Spleen (tissue), 11 donors: ENCODE measurements around the gene TPK1. TPM values are rescaled to one million over a fixed set of nuclear protein-coding genes. Genes with fewer than 3 reads are reported as not detected.

Source experiments
- DNase-seq: peaks from one replicate; pipeline ENCODE4 v3.0.0-alpha.2; 2020
- H3K27ac ChIP-seq, 8 donors: fragments of 200-600 bp; sonication (generic) in 7 of 8; 1 replicate in 4 of 8; 2 replicates in 4 of 8; pipeline versions ENCODE4 v1.5.0 to v1.8.0; 2016 to 2021; ENCODE audit warnings: inconsistent platforms in 4 of 8, mild to moderate bottlenecking in 4 of 8, moderate library complexity in 1 of 8
- H3K27me3 ChIP-seq, 7 donors: fragments of 200-600 bp; sonication (generic) in 6 of 7; replicated peaks in 1 of 7; 1 replicate in 4 of 7; 2 replicates in 3 of 7; pipeline versions ENCODE4 v1.5.0 to v1.8.0; 2016 to 2021; ENCODE audit warnings: inconsistent platforms in 3 of 7, mild to moderate bottlenecking in 1 of 7
- H3K36me3 ChIP-seq, 6 donors: fragments of 200-600 bp; sonication (generic) in 5 of 6; 1 replicate in 4 of 6; 2 replicates in 2 of 6; pipeline versions ENCODE4 v1.5.0 to v1.8.0; 2016 to 2021; ENCODE audit warnings: inconsistent platforms in 2 of 6
- H3K4me1 ChIP-seq, 6 donors: fragments of 200-600 bp; sonication (generic) in 5 of 6; 1 replicate in 3 of 6; 2 replicates in 3 of 6; pipeline versions ENCODE4 v1.5.0 to v1.8.0; 2016 to 2021; ENCODE audit warnings: inconsistent platforms in 3 of 6
- H3K4me3 ChIP-seq, 8 donors: fragments of 200-600 bp; sonication (generic) in 7 of 8; 1 replicate in 4 of 8; 2 replicates in 4 of 8; pipeline versions ENCODE4 v1.5.0 to v1.8.0; 2016 to 2021; ENCODE audit warnings: inconsistent platforms in 4 of 8, mild to moderate bottlenecking in 4 of 8, moderate library complexity in 2 of 8
- H3K9me3 ChIP-seq, 8 donors: fragments of 200-600 bp; sonication (generic) in 7 of 8; 1 replicate in 4 of 8; 2 replicates in 4 of 8; pipeline versions ENCODE4 v1.5.0 to v1.8.0; 2016 to 2021; ENCODE audit warnings: inconsistent platforms in 4 of 8
- POLR2A ChIP-seq, 3 donors: fragments of 450-650 bp; IDR thresholded peaks; one replicate each; pipeline ENCODE4 v1.5.1; 2017; ENCODE audit warnings: antibody characterized with exemption in 3 of 3, mild to moderate bottlenecking in 1 of 3
- POLR2AphosphoS5 ChIP-seq, 3 donors: sonication (generic); formaldehyde crosslinking; IDR thresholded peaks; one replicate each; pipeline ENCODE4 v1.5.1; 2017; ENCODE audit warnings: antibody characterized with exemption in 3 of 3
- WGBS, 5 donors: extraction: QIAGEN DNeasy Blood & Tissue Kit in 3 of 5; methylation state at CpG; one replicate each; pipeline versions ENCODE4 v1.1.5 to v1.1.7; 2013 to 2018; 5-methylcytosine and 5-hydroxymethylcytosine counted together
- intact Hi-C: fragments of 100-400 bp; cut with DNase I; formaldehyde crosslinking; loops from one replicate; pipeline ENCODE4 v1.15.0; 2023; ENCODE audit warnings: low total_unique reads
- polyA plus RNA-seq, 3 donors: library from polyadenylated mRNA; stranded (reverse); fragments of 200-250 nt; gene quantifications; one replicate each; pipeline ENCODE4 v1.2.1, GENCODE V29; 2013
- total RNA-seq, 7 donors: library from RNA; depleted of rRNA in 3 of 7; stranded (reverse); fragments of >200 nt in 3 of 7; fragmentation: NEBNext Ultra II Directional in 4 of 7; extraction: Animal tissue kit (Norgen Biotek cat#: 25700) in 4 of 7; gene quantifications; one replicate each; pipeline versions ENCODE4 v1.1.0 to v1.2.1, GENCODE V29; 2016 to 2021
- TF ChIP-seq, protein P1 (sequence below), 11 experiments: fragments of 200-600 bp in 7 of 11; fragments of 450-650 bp in 4 of 11; sonication (generic) in 4 of 11; IDR thresholded peaks in 8 of 11; conservative IDR thresholded peaks in 3 of 11; 1 replicate in 7 of 11; 2 replicates in 4 of 11; pipeline versions ENCODE4 v1.4.0 to v1.8.0; 2016 to 2021; ENCODE audit warnings: antibody characterized with exemption in 11 of 11, inconsistent platforms in 4 of 11, mild to moderate bottlenecking in 1 of 11
- donor health status: healthy with polysubstance abuse.
- donor health status: DM: no; HTN: no; CAD: no; lungs with moderate emphysema.
- donor health status: DM: no; HTN: no; CAD: no.
- donor health status: Bipolar disorder and iron deficiency.
- donor health status: healthy.
- donor health status: DM: no; HTN: no; CAD: no.
- donor health status: DM: yes; HTN: yes; CAD: no.

Gene TPK1
- total and polyA plus RNA-seq, 10 donors = 8.9 to 30.2 (median 17.8) TPM

- Histone ChIP-seq H3K4me3 (no peak overlapping the region), H3K9me3 (peaks cover 0 to 3% (median 0%) of the 10 kb centered on the region in 8 donors), H3K27ac (no peak overlapping the region), H3K36me3 (peaks cover 0 to 3% (median 0%) of the 10 kb centered on the region in 6 donors), H3K27me3 (no peaks in the 10 kb centered on the region), H3K4me1 (peaks cover 0 to 6% (median 0%) of the 10 kb centered on the region in 6 donors)
- DNase-seq = no peak
- WGBS, 5 donors = 15 to 70% (median 45%) methylated on average over 2 of the region's 2 CpGs
- intact Hi-C loops = no loop called here
- TF ChIP-seq, protein P1, sequence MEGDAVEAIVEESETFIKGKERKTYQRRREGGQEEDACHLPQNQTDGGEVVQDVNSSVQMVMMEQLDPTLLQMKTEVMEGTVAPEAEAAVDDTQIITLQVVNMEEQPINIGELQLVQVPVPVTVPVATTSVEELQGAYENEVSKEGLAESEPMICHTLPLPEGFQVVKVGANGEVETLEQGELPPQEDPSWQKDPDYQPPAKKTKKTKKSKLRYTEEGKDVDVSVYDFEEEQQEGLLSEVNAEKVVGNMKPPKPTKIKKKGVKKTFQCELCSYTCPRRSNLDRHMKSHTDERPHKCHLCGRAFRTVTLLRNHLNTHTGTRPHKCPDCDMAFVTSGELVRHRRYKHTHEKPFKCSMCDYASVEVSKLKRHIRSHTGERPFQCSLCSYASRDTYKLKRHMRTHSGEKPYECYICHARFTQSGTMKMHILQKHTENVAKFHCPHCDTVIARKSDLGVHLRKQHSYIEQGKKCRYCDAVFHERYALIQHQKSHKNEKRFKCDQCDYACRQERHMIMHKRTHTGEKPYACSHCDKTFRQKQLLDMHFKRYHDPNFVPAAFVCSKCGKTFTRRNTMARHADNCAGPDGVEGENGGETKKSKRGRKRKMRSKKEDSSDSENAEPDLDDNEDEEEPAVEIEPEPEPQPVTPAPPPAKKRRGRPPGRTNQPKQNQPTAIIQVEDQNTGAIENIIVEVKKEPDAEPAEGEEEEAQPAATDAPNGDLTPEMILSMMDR (IDR thresholded peaks at IDR 0.05 in 8 of 11, conservative IDR thresholded peaks at IDR 0.05 in 3 of 11) = no peak
- TF ChIP-seq POLR2A (IDR thresholded peaks at IDR 0.05) = no peak
- TF ChIP-seq POLR2AphosphoS5 (IDR thresholded peaks at IDR 0.05) = no peak
Observed at GRCh38 chr7:144713850-144714249, 122.0 kb downstream of the TPK1 start.

DNA sequence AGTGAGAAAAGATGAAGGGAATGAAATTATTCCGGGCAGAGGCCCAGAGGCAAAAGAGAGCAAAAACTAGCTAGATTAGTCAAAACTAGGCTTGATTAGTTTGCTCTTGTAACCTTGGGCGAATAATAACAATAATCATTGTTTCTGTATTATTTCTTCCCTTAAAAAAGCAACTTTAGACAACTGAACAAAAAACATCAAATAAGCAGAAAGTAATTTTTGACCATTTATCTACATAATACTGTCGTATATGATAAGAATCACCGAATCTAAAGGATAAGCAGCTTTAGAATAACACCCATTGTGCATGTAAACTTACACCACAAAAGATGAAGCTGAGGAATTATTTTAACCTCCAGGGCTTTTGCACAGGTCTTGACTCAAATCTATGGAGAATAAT, 125.1 kb downstream of the TPK1 start:
- DNase-seq = no peak
- WGBS, 5 donors = 89 to 94% (median 93%) methylated on average over 4 of the region's 4 CpGs
- Histone ChIP-seq H3K4me1 (peaks cover 0 to 6% (median 0%) of the 10 kb centered on the region in 6 donors), H3K9me3 (no peaks in the 10 kb centered on the region), H3K36me3 (no peaks in the 10 kb centered on the region), H3K27me3 (no peaks in the 10 kb centered on the region), H3K4me3 (no peak overlapping the region), H3K27ac (no peak overlapping the region)
- intact Hi-C loops = no loop called here
- TF ChIP-seq POLR2AphosphoS5 (IDR thresholded peaks at IDR 0.05) = no peak
- no peak for TF ChIP-seq POLR2A (IDR thresholded peaks at IDR 0.05)
- TF ChIP-seq, protein P1 (IDR thresholded peaks at IDR 0.05 in 8 of 11, conservative IDR thresholded peaks at IDR 0.05 in 3 of 11) = no peak

DNA sequence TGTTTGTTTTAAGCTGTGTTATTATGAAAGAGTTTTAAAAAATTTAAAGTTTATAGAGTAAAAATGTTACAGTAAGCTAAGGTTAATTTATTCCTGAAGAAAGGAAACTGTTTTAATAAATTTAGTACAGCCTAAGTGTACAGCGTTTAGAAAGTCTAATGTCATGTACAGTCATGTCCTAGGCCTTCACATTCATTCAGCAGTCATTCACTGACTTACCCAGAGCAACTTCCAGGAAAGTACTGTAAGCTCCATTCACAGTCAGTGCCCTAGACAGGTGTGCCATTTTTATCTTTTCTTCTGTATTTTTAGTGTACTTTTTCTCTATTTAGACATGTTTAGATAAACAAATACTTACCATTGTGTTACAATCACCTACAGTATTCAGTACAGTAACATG, 126.8 kb downstream of the TPK1 start:
- H3K36me3 ChIP-seq = no peaks in the 10 kb centered on the region
- H3K4me1 ChIP-seq = peaks cover 0 to 6% (median 0%) of the 10 kb centered on the region in 6 donors
- DNase-seq = no peak
- no peaks in the 10 kb centered on the region for H3K27me3 ChIP-seq
- no peaks in the 10 kb centered on the region for H3K9me3 ChIP-seq
- TF ChIP-seq POLR2A (IDR thresholded peaks at IDR 0.05) (no peak), POLR2AphosphoS5 (IDR thresholded peaks at IDR 0.05) (no peak)
- TF ChIP-seq, protein P1 (IDR thresholded peaks at IDR 0.05 in 8 of 11, conservative IDR thresholded peaks at IDR 0.05 in 3 of 11) = no peak
- no peak overlapping the region for H3K27ac ChIP-seq
- 64 to 95% (median 87%) methylated on average over 1 of the region's 1 CpG for WGBS, 5 donors
- H3K4me3 ChIP-seq = no peak overlapping the region
- intact Hi-C loops = no loop called here

DNA sequence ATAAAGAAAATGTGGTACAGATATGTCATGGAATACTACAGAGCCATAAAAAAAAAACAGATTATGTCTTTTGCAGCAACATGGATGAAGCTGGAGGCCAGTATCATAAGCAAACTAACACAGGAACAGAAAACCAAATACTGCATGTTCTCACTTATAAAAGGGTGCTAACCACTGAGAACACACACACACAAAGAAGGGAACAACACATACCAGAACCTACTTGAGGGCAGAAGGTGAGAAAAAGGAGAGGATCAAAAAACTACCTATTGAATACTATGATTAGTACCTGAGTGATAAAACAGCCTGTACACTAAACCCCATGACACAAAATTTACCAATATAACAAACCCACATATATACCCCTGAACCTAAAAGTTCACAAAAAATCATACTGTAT, 144.6 kb downstream of the TPK1 start:
- Histone ChIP-seq H3K27ac (no peak overlapping the region), H3K4me1 (no peaks in the 10 kb centered on the region), H3K9me3 (peaks cover 0 to 2% (median 0%) of the 10 kb centered on the region in 8 donors), H3K27me3 (no peaks in the 10 kb centered on the region), H3K4me3 (no peak overlapping the region), H3K36me3 (no peaks in the 10 kb centered on the region)
- DNase-seq = no peak
- intact Hi-C loops = no loop called here
- TF ChIP-seq POLR2A (IDR thresholded peaks at IDR 0.05) (no peak), POLR2AphosphoS5 (IDR thresholded peaks at IDR 0.05) (no peak)
- TF ChIP-seq, protein P1 (IDR thresholded peaks at IDR 0.05 in 8 of 11, conservative IDR thresholded peaks at IDR 0.05 in 3 of 11) = no peak
